Stimulated activated CD4-positive, alpha-beta T cell treated with anti-CD3 and anti-CD28 coated beads, TNF-alpha, amount 100 ng/mL, for 48 hours (primary cell): ENCODE measurements around the gene LMX1B.
"Not testable (repeated sequence)": the region's sequence is repeated elsewhere in the genome, so short reads cannot be mapped to it uniquely, and the experiment has no call there.

Experiments used
- DNase-seq, 3 donors: peaks; one replicate each; pipeline ENCODE4 v3.0.0-alpha.2; 2020; ENCODE audit warnings: low read depth in 3 of 3

Gene LMX1B

DNA sequence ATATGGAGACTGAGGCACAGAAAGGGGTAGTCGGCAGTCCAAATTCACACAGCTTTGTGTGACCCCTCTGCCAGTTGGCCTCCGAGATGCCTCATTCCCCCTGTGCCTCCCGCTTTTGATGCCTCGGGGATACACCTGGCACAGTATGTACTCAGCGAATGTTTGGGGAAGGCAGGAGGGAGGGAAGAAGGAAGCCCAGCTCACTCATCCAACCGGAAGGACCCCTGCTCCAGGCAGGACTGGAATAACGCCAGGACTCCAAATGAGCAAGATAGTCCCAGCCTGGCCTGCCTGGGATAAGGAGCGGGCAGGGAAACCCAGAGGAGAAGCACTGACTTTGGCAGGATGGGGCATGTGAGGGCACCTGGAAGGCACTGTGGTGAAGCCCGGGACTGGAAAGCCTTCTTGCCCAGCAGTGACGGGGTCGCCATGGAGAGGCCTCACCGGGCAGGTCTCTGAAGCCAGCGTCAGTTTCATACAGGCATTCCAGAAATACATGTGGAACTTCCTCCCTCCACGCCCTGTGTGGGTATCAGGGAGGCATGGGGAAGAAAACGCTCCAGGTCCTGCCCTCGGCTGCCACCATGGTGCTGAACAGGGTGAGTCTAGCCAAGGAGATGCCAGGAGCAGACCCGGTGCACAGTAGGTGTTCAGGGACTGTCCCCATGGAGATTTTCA lies 20.3 kb downstream of the LMX1B start:
- DNase-seq, result no peak

DNA sequence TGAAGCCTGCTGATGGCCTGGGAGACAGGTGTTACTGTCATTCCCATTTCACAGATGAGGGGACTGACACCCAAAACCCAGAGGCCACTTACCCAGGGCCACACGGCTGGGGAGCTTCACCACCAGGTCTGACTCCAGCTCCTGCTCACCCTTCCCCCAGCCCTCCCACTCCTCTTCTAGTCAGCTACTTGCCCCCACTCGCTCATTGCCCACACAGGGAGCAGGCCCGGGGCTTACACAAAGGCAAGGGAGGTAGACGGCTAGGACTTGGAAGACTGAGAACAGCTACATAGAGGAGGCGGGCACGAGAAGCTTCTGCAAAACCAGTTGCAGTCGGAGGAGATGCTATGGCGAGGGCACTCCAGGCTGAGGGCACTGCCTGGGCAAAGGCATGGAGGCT lies 21.3 kb downstream of the LMX1B start:
- DNase-seq, result no peak

- DNase-seq, result no peak
Observed at GRCh38 chr9:126635661-126636439, 22.1 kb downstream of the LMX1B start.

DNA sequence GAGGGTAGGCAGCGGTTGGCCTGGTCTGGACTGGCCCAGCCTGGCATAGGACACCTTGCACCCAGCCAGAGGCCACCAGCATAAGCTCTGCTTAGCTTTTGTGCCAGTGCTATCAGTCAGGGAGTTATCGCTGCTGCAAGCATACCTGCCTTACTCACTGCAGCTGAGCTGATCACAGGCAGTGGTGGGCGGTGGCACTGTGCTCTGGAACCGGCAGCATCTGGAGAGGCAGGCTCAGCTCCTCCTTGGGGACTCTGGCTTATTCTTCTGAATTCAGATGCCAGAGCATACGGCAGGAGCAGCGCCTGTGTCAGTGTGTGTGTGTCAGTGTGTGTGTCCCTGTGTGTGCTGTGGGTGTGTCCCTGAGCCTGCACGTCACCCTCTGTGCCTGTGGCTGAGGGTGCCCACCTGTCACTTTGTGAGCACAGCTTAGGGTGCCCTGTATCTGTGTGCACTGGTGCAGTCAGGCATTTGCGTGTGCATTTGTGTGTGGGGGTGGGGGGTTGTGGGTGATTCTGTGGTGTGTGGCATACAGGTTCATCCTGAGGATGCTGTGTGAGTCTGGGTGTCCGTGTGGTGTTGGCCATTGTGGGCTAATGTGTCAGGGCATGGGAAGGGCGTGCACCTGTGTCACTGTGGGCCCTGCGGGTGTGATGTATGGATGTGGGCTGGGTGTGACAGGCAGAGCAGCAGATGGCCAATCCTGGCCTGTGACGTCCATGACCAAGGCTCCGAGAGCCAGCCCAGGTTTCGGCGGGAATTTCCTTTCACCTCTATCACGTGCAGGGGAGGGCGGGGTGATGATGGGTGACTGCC lies 23.5 kb downstream of the LMX1B start:
- no peak for DNase-seq

DNA sequence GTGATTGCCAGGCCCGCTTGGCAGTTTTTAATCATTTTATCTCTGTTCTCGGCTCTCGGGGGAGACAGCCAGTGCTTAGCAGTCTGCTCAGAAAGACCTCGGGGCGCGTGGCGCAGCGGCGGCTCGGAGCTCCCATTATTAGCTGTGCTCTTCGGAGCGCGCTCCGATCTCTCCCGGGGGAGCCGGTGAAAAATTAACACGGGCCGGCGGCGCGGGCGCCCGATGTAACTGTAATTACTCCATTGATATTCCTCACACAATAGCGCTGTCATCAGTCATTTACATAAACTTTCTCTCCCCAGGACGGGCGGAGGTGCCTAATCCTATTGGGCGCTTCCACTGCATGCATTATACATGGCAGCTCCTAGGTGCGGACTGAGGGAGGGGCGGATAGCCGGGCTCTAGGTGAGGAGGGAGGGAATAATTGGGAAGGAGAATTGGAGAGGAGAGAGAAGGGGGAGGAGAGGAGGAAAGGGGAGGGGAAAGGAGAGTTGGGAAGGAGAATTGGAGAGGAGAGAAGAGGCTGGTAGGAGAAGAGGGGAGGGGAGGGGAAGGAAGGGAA lies 24.9 kb downstream of the LMX1B start:
- no peak for DNase-seq

GRCh38 chr9:126639318-126640000 lies 25.7 kb downstream of the LMX1B start:
- DNase-seq, result no peak

- DNase-seq, result no peak
Observed at GRCh38 chr9:126641118-126641851, 27.6 kb downstream of the LMX1B start.

DNA sequence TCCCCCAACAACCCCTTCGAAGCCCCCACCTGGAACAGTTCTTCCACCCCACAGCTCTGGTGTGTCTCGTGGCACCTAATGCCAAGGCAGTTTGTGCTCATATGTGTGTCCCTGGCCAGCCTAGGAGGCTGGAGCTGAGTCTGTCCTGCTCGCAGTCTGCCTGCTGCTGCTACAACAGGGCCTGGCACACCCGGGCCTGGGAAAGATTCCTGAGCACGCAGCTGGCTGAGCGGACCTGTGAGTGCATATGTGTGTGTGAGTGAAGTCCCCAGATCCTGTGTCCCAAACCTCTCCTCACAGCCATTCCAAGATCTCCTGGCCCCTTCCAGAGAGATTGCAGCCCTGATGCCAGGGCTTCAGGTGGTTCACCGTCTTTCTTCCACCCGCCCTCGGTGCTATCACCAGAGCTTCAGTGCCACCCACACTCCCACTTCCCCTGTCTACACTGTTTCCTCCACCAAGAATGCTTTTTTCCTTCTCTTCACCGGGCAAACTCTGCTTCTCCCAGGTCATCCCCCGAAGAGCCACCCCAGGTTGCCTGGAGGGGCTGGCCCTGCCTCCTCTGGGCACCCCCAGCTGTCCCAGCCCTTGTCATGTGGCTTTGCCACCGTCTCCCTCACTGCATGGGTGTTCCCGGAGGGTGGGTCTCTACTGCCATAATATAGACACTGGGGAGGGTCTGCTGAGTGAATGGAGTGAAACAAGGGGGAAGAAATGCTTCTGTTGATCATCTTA lies 28.4 kb downstream of the LMX1B start:
- DNase-seq, result no peak

- DNase-seq, result no peak
Observed at GRCh38 chr9:126642839-126643238, 29.1 kb downstream of the LMX1B start.

- DNase-seq, result no peak
Observed at GRCh38 chr9:126643945-126644527, 30.3 kb downstream of the LMX1B start.

DNA sequence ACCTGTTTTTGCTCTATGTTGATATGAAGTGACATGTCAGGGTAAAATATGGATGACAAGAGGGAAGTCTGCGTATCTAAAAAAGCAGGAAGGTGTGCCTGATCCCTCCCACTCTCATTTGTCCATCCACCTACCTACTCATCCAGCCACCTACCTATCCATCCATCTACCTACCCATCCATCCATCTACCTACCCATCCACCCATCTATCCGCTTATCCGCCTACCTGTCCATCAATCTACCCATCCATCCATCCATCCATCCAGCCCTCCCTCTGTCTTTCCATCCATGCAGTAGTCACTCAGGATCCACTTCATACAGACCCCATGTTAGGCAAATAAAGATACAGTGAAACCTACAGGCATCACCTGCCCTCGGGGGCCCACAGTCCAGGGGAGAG lies 32.4 kb downstream of the LMX1B start:
- DNase-seq, result no peak

DNA sequence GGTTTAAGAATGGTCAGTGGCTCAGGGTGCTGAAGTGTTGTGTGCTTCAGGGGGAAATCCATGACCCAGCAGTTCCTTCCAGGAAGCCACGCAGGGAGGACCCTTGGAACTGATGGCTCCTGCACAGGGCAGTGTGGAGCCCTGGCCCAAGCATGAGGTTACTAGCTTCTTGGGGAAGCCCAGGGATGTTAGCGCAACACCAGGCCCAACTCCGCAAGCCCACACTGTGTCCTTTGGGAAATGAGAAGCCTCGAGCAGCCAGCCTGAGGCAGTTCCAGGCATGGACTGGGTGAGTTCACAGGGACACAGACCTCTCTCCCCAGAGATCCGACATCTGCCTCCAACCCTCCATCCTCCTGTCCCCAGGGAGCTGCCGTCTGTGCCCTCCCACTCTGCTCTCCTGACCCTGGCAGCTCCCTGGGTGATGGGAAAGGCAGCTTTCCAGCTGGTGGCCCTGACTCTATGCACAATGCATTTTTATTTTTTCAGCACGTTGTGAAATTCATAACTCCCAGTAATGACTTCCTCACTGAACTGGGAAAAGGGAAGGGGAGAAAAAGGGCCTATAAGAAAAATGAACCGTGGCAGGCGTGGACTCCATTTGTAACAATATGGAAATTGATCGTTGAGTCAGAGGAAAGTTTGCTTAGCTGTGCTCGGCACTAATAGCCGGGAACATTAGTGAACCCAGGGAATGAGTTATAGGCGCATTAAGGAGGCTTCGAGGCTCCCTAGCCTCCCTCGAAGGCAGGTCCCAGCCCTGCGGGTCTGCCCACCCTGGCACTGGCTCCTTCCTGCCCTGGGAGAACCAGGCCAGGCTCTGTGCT lies 34.1 kb downstream of the LMX1B start:
- DNase-seq, result no peak

- DNase-seq, result no peak
Observed at GRCh38 chr9:126649477-126649876, 35.7 kb downstream of the LMX1B start.

GRCh38 chr9:126650404-126651341 lies 36.9 kb downstream of the LMX1B start:
- DNase-seq, result no peak

DNA sequence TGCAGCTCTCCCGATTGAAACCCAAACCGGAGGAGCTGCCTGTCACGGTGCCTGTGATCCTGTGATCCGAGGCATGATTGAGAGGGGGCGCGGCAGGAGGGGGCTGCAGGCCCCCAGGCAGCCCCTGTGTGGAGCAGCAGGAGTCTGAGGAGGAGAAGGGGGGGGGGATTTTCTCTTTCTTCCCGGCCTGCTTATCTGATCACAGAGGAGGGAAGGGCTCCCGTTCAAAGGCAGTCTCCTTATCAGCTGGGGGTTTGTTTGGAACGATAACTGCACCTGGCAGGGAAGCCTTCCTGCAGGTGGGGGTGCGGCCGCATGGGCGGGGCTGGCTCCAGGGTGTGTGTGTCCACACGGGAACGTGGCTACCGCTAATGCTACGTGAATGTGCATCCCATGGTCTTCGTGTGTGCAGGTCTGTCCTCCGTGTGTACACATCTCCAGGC lies 38.4 kb downstream of the LMX1B start:
- no peak for DNase-seq

DNA sequence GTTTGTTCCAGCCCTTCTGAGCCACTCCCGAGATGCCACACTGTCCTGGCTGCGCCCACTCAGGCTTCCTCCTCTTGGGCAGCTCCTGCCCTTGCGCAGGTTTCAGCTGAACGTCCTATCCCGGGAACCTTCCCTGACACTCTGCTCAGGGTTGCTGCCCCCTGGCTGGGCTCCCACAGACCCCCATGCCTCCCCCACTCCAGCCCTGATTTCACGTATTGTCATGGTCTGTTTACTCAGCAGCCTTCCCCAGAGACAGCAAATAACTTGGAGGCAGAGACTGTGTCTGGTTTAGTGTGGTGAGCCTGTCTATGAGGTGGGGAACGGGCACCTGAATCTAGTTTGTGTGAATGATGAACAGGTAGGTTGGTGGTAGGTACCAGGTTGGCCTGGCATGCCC lies 40.4 kb downstream of the LMX1B start:
- DNase-seq, result no peak

DNA sequence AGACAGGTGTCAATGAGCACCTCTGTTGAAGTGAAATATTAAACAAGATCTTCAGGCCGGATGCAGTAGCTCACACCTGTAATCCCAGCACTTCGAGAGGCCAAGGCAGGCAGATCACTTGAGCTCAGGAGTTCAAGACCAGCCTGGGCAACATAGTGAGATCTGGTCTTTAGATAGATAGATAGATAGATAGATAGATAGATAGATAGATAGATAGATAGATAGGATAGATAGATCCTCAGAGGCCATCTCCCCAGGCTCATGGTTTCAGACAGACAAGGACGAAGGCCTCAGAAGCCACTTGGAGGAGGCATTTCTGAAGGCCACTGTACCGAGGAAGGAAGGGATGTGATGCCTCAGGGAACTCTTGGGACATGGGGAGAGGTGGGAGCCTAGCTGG lies 42.5 kb downstream of the LMX1B start:
- not testable (repeated sequence) for DNase-seq
